ENCODE measurements around the gene DNM1.
"Not testable (repeated sequence)": the region's sequence is repeated elsewhere in the genome, so short reads cannot be mapped to it uniquely, and the experiment has no call there.

Gene DNM1

DNA sequence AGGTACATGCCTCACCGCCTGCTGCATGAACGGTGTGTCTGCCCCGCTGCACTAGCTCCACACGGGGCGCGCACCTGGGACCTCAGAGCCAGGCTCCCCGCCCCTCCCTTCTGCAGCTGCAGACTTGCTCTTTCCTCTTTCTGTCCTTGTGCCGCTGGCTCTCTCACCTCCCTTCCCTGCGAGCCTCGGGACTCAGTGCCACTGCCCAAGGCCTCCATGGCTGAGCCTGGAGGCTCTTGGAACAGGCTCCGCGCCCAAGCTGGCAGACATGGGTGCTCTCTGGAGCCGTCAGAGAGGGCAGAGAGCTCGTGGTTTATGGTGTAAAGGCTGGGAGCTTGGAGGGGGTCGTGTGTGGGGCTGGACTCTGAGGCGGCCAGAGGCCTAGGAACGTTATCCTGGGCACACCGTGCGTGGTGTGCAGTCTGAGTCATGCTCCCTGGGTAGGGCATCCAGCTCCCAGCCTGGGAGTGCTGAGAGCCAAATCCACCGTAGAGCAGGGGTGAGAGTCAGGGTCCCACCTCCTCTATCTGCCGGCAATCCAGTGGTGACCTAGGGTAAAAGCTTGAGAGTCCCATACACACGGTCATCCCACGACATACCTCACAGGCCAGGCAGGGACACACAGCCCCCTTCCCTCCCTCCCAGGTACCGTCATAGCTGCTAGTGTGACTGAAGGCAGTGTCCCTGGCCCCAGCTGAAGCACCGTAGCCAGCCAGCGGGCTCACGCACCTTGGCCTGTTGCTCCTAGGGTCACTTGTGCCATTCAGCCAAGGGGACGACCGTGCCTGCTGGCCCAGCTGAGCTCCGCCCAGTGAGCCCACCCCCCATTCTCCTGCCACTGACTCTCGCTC, 50.2 kb downstream of the DNM1 start:
- DNase-seq, result no peak

GRCh38 chr9:128253991-128254346, 50.8 kb downstream of the DNM1 start:
- no peak for DNase-seq

GRCh38 chr9:128254362-128254761, 51.2 kb downstream of the DNM1 start:
- no peak for DNase-seq

- DNase-seq, result no peak
Measured at GRCh38 chr9:128254855-128255759, 51.9 kb downstream of the DNM1 start.

DNA sequence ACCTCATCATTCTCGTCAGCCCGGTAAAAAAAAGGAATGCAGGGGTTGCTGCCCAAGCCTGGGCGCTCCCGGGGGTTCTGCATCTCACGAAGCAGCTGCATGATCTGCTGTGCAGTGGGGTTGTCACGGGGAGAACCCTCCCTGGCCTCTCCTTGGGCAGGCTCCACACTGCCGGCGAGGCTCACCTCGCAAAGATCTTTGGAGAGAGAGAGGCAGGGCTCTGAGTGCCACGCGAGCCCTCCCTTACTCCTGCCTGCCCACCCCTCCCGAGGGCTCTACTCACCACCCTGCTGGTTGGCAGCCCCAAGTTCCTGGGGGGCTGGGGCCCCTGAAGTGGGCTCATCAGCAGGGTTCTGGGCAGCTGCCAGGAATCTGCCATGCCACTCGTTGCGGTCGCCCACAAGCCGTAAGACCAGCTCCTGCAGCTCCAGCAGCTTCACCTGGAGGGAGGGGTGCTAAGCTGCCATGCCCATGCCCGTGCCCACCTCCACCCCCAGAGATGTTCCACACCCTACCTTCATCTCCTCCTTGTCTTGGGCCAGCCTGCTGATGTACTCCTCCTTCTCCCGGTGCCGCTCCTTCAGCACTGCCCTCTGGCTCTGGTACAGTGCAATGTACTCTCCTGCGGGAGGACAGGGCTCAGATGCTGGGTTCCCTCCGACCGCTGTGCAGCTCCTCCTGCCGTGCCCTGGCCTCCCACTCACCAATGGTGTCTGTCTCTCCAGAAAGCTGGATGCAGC, 54.1 kb downstream of the DNM1 start:
- DNase-seq, result no peak

DNA sequence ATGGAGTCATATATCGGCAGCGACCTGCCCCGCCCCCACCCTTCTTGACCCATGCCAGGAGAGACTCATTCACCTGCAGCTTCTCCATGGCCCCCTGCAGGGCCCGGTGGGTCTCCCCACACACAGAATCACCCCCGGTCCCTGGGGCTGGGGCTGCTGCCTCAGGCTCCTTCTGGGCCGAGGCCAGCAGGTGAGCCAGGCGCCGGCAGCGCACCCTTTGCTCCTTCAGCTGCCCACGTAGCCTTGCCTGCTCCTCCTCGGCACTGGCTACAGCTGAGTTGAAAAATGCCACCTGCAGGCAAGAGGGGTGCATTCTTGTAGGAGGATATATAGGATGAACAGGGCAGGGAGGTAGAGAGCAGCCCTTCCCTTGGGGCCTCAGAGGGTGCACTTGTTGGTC, 54.7 kb downstream of the DNM1 start:
- no peak for DNase-seq

DNA sequence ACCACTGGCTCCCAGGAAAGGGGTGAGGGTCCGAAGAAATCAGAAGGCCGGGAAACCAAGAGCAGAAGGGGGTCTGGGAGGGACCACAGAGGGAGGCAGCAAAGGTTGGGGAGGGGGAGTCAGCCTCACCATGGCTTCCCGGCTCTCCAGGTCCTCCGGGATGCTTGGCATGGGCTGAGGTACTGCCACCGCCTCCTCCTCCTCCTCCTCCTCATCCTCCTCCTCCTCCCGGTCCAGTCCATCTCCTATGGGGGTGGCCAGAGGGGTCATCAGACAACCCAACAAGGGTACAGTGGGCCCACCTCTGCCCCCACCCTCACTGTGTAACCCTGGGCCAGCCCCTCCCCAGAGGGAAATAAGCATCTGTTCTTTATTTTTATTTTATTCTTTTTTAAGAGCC, 55.1 kb downstream of the DNM1 start:
- no peak for DNase-seq

GRCh38 chr9:128259156-128259555, 56.0 kb downstream of the DNM1 start:
- DNase-seq, result no peak

DNA sequence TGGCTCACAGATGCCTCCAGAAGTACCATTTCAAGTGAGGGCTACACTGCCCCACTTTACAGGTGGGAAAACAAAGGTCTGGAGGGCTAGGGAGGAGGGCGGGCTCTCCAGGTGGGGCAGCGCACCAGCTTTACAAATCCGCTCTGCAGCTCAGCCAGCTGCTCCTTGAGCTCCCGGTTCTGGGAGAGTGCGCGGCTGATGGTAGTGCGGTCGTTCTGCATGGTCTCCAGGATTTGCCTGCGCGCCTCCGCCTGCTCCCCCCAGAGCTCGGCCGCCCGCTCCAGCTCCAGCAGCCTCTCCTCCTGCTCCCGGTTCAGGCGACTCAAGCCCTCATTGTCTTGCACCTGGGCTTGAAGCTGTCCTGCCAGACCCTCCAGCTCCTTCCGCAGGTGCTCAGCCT, 57.2 kb downstream of the DNM1 start:
- DNase-seq, result no peak

GRCh38 chr9:128262687-128263086, 59.5 kb downstream of the DNM1 start:
- no peak for DNase-seq

DNA sequence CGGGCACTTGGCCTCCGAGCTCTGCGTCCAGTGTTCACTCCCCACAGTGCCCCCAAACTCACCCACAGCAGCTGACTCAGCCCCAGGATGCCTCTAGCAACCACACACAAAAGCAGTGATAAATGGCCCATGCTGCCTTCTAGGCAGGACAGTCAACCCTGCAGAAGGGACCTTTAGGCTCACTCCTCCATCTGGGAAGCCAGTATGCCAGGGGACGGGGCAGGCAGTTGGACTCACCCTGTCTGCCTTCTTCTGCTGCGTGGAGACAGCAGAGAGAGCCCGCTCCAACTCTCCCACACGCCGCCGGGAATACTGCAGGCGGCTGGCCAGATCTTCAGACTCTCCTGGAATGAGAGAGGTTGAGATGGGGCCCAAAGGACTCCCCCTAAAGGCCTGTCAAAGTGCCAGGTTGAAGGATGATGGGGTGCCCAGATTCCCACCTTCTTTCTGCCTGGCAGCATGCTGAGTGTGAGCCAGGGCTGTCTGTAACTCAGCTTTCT, 62.2 kb downstream of the DNM1 start:
- no peak for DNase-seq

DNA sequence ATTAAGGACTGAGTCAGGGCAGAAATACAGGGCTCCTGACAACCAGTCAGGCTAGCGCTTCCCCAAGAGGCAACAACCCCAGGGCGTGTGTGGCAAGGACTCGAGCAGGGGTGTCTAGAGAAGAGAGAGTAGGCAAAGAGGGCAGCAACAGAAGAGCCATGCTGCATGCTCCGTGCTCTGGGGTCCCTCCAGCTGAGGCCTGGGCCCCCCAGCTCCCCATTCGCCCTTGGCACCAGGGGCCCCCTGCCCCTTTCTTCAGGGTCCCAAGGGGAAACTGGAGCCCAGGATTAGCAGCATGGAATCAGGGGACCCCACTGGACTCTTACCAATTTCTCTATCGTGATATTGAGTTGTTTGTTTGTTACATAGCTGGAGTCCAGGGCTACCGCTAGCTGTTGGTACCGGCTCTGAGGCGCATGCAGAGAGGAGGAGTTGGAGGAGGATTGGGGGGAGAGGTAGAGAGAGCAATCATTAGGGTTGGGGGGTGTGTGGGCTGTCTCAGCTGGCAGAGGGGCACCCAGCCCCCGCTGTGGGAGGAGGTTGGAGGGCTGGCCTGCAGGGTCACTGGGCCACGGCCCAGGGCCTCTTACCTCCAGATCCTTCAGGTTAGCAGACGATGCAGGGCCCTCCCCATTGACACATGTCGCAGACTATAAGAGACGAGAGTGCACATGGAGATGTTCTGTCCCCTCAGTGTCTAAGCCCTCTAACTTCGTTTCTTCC, 63.9 kb downstream of the DNM1 start:
- DNase-seq, result no peak

DNA sequence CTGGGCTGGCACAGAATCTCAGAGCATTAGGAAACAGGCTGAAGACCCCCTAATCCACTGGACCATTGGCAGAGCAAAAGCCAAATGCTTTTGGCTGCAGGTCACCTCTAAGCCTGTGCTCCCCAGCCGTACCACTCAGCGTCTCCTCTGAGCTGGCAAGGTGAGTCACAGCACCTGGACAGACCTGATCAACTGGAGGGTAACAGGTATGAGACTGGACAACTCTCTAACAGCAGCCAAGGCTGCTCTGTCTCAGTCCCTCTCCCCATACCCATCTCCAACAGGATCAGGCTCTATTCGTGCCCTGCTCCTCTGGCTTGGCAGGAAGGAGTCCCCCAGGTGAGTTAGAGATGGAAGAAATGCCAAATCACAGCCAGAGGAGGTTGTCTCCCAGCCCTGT, 67.9 kb downstream of the DNM1 start:
- DNase-seq, result no peak

DNA sequence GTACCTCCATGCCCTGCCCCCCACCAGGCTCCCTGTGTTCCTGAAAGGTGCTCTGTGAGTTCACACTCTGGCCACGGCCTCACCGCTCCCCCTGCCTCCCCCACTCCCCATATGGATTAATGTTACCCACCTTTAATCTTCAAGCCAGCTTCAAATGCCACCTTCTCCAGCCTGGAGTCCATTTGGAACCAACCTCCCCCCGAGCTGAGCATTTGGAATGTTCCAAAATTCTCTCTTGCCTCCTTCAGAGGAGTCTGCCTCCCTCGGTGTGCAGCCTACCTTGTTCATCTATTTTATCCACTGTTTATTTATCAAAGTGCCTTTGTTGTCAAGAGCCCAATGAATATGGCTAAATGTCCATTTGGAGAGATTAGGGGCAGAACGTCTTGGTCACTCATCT, 68.3 kb downstream of the DNM1 start:
- DNase-seq, result no peak

DNA sequence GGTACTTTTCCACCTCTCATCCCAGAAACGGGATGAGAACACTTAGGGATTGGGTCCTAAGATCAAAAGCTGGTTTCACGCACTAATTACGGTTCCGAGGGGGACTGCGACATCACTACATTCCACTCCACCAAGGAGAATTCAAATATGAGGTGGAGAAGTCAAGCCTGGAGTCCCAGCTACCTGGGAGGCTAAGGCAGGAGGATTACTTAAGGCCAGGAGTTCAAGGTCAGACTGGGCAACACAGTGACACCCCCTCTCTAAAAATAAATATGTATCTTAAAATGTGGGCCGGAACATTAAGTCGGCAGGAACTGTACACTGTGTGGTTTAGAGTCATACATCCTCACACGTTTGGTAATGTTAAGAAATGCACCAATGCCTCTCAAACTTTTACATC, 71.1 kb downstream of the DNM1 start:
- no peak for DNase-seq

DNA sequence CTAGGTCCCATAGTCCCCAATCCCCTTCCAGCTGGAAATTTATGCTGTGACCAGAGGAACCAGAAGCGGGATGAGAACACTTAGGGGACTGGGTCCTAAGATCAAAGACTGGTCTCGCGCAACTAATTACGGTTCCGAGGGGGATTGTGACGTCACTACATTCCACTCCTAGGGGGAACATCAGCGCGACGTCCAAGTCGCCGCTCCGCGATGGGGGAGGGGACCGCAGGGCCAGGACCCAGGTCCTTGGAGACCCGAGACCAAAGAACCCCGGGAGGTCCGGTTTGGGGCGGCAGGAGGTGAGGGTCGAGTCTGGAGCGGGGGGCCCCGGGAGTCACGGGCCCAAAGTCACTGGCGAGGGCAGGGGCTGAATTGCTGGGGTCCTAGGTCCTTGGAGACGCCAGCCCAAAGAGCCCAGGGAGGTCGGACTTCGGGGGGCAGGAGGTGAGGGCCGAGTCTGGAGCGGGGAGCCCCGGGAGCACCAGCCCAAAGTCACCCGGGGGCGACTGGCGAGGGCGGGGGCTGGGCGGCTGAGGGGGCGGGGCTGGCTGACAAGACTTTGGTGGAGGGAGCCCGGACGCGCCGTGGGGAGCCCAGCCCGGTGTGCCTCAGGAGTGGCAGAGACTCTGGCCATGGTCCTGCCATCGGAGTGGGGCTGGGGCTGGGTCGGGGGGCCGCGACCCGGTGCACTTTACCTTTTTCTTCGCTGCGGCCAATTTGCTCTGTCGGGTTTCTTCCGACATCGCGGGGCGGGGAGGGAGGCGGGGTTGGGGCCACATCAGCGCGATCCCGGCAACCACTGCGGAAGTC, 72.2 kb downstream of the DNM1 start, which contains the start of gene GOLGA2:
Gene GOLGA2, minus strand, starts transcription at position 810 of the 810 bp plus-strand sequence. Its CDS starts 31 bp downstream, at position 779.
- no peak for DNase-seq

DNA sequence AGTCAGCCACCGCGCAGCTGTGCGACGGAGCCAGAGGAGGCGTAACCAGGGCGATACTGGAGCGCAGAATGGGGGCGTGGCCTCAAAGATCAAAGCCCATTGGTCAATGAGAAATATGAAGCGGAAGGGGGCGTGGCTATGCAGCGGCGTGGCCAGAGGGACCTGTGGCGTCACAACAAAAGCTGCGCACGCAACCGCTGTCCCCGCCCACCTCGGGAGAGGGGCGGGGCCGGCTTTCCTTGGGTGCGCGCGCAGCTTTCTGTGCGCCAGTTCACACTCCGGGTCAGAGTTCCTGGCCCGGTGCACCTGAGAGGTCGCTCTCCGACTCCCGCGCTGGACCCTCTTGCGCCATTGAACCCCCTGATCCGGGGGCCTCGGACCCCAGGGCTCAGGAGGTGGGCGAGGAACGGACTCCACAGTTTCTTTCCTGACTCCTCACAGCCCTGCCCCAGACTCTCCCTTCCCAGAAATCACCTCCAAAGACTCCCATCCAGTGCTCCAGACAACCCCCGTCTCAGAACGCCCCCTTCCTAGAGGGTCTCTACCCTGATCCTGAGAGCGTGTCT, 72.9 kb downstream of the DNM1 start, which contains the start of gene SWI5:
Gene SWI5, plus strand, starts transcription at position 269 of the 566 bp plus-strand sequence.
- DNase-seq, result peak; percentile 96

GRCh38 chr9:128276574-128277270, 73.5 kb downstream of the DNM1 start:
- DNase-seq, result no peak

GRCh38 chr9:128279088-128280073, 76.2 kb downstream of the DNM1 start:
- not testable (repeated sequence) for DNase-seq
